ENCODE measurements around the gene ETS1.

ETS1 gene

GRCh38 chr11:128593281-128593680, 5.9 kb upstream of the ETS1 start:
- no peak for TF ChIP-seq CTCF (IDR thresholded peaks at IDR 0.05; ENCODE audit: extremely low read depth, missing control alignments)
- DNase-seq (ENCODE audit: low spot score), result no peak

GRCh38 chr11:128592454-128592853, 5.1 kb upstream of the ETS1 start:
- TF ChIP-seq CTCF (IDR thresholded peaks at IDR 0.05; ENCODE audit: extremely low read depth, missing control alignments), result no peak
- DNase-seq (ENCODE audit: low spot score), result no peak

- DNase-seq (ENCODE audit: low spot score), result no peak
- TF ChIP-seq CTCF (IDR thresholded peaks at IDR 0.05; ENCODE audit: extremely low read depth, missing control alignments), result no peak
Observed at GRCh38 chr11:128590587-128590986, 3.2 kb upstream of the ETS1 start.

GRCh38 chr11:128589998-128590397, 2.6 kb upstream of the ETS1 start:
- TF ChIP-seq CTCF (IDR thresholded peaks at IDR 0.05; ENCODE audit: extremely low read depth, missing control alignments), result no peak

GRCh38 chr11:128588093-128588492, 735 bp upstream of the ETS1 start:
- no peak for DNase-seq (ENCODE audit: low spot score)
- TF ChIP-seq CTCF (IDR thresholded peaks at IDR 0.05; ENCODE audit: extremely low read depth, missing control alignments), result no peak

More at GRCh38 chr11:128589998-128590397, 2.6 kb upstream of the ETS1 start:
- no peak for DNase-seq (ENCODE audit: low spot score)

GRCh38 chr11:128586689-128587088, 669 bp downstream of the ETS1 start:
- no peak for DNase-seq (ENCODE audit: low spot score)
- TF ChIP-seq CTCF (IDR thresholded peaks at IDR 0.05; ENCODE audit: extremely low read depth, missing control alignments), result no peak

GRCh38 chr11:128585498-128586238, 1.7 kb downstream of the ETS1 start:
- no peak for TF ChIP-seq CTCF (IDR thresholded peaks at IDR 0.05; ENCODE audit: extremely low read depth, missing control alignments)

More at GRCh38 chr11:128585498-128586238, 1.7 kb downstream of the ETS1 start:
- no peak for DNase-seq (ENCODE audit: low spot score)

Measured in GM20000 (cell line).